DND-41 (cell line): ENCODE measurements around the gene TOMM40L.

Source experiments
- CTCF ChIP-seq: IDR thresholded peaks from 2 replicates; pipeline ENCODE4 v1.5.1; 2012; ENCODE audit warnings: borderline replicate concordance, low read length, moderate library complexity, mild to moderate bottlenecking; ENCODE audit not compliant: poor library complexity, severe bottlenecking; ENCODE audit errors: extremely low read depth
- EZH2 ChIP-seq: IDR thresholded peaks from 3 replicates; pipeline ENCODE4 v1.6.1; 2012; ENCODE audit warnings: borderline replicate concordance, low read depth, mild to moderate bottlenecking, moderate library complexity, low read length, inconsistent platforms; ENCODE audit not compliant: severe bottlenecking

GRCh38 chr1:161177112-161177935 is 48.5 kb upstream of the TOMM40L start, which contains the start of gene B4GALT3:
- TF ChIP-seq CTCF (peak; percentile 40), EZH2 (no peak)
